K562 (cell line): Measurements from ENCODE around the gene GPR149. TPM values are rescaled to one million over a fixed set of nuclear protein-coding genes. Genes with fewer than 3 reads are reported as not detected.

Experiments
- BRF2 ChIP-seq: IDR thresholded peaks from 3 replicates; pipeline ENCODE4 v1.6.1; 2011; ENCODE audit warnings: borderline replicate concordance, mild to moderate bottlenecking; ENCODE audit not compliant: insufficient read length, insufficient read depth
- CBX5 ChIP-seq: IDR thresholded peaks from 2 replicates; pipeline ENCODE4 v1.6.1; 2014; ENCODE audit warnings: low read depth, borderline replicate concordance
- CEBPG ChIP-seq, 3 experiments: fragments of 200-800 bp in 1 of 3; sonication (Bioruptor generic) in 1 of 3; sonication (generic) in 1 of 3; formaldehyde crosslinking in 1 of 3; IDR thresholded peaks in 2 of 3; conservative IDR thresholded peaks in 1 of 3; 2 replicates each; pipeline versions ENCODE4 v1.6.1 to v1.8.0; 2016 to 2022; ENCODE audit warnings: missing compliant biosample characterization in 2 of 3, missing genetic modification characterization in 2 of 3, mild to moderate bottlenecking in 1 of 3, missing genetic modification reagents in 1 of 3
- ELF4 ChIP-seq: fragments of 450-650 bp; formaldehyde crosslinking; IDR thresholded peaks from 2 replicates; pipeline ENCODE4 v1.4.0; 2022; ENCODE audit warnings: missing genetic modification characterization
- ETV1 ChIP-seq: fragments of 450-650 bp; conservative IDR thresholded peaks from 2 replicates; pipeline ENCODE4 v1.6.1; 2016; ENCODE audit warnings: missing genetic modification characterization, control low read depth, low read depth, missing compliant biosample characterization
- KDM4B ChIP-seq, 2 experiments: fragments of 450-650 bp in 1 of 2; sonication (generic) in 1 of 2; IDR thresholded peaks; 2 replicates each; pipeline ENCODE4 v1.6.1; 2016 to 2017; ENCODE audit warnings: borderline replicate concordance in 2 of 2, antibody characterized with exemption in 1 of 2, low read depth in 1 of 2, mild to moderate bottlenecking in 1 of 2
- MAFK ChIP-seq: IDR thresholded peaks from 2 replicates; pipeline ENCODE4 v1.6.1; 2011; ENCODE audit warnings: low read length, improper control_type of control experiment
- MEIS2 ChIP-seq: fragments of 450-650 bp; IDR thresholded peaks from 2 replicates; pipeline ENCODE4 v1.6.1; 2014; ENCODE audit warnings: mild to moderate bottlenecking; ENCODE audit not compliant: partially characterized antibody
- MLLT1 ChIP-seq, 2 experiments: fragments of 450-650 bp; IDR thresholded peaks; 2 replicates each; pipeline ENCODE4 v1.6.1; 2016
- NCOA2 ChIP-seq, 2 experiments: fragments of 450-650 bp; IDR thresholded peaks; 2 replicates each; pipeline ENCODE4 v1.6.1; 2018; ENCODE audit warnings: mild to moderate bottlenecking in 2 of 2, moderate library complexity in 1 of 2; ENCODE audit not compliant: partially characterized antibody in 2 of 2
- RCOR1 ChIP-seq, 2 experiments: IDR thresholded peaks; 2 replicates each; pipeline ENCODE4 v1.6.1; 2012; ENCODE audit warnings: low read depth in 2 of 2, low read length in 2 of 2, borderline replicate concordance in 1 of 2, improper control_type of control experiment in 1 of 2
- RFX1 ChIP-seq: fragments of 450-650 bp; IDR thresholded peaks from 2 replicates; pipeline ENCODE4 v1.6.1; 2016; ENCODE audit warnings: mild to moderate bottlenecking, moderate library complexity
- SP1 ChIP-seq: sonication (generic); formaldehyde crosslinking; IDR thresholded peaks from 2 replicates; pipeline ENCODE4 v1.8.1; 2022; ENCODE audit warnings: mild to moderate bottlenecking, missing genetic modification reagents
- SRSF9 ChIP-seq: fragments of 200-400 bp; formaldehyde crosslinking; IDR thresholded peaks from 2 replicates; pipeline ENCODE4 v1.6.1; 2017; ENCODE audit warnings: low read depth, low read length, borderline replicate concordance
- THAP12 ChIP-seq: fragments of 250-450 bp; sonication (Bioruptor Pico); IDR thresholded peaks from 2 replicates; pipeline ENCODE4 v1.9.0; 2021; ENCODE audit warnings: mild to moderate bottlenecking, inconsistent platforms
- ZNF23 ChIP-seq: fragments of 250-450 bp; sonication (Bioruptor Pico); IDR thresholded peaks from 2 replicates; pipeline ENCODE4 v1.4.0; 2020; ENCODE audit warnings: mild to moderate bottlenecking
- ZNF592 ChIP-seq: fragments of 450-650 bp; IDR thresholded peaks from 2 replicates; pipeline ENCODE4 v1.6.1; 2017; ENCODE audit warnings: antibody characterized with exemption, mild to moderate bottlenecking
- polyA plus RNA-seq, 8 experiments: library from polyadenylated mRNA; depleted of rRNA in 4 of 8; stranded (reverse) in 5 of 8; unstranded in 3 of 8; fragments of >200 nt; fragmentation: Nextera tagmentation in 2 of 8; fragmentation: Illumina TruSeq in 1 of 8; extraction: Ambion mirVana in 2 of 8; extraction: Trizol in 1 of 8; gene quantifications; 2 replicates each; pipeline versions ENCODE4 v1.2.1 to v1.2.3, GENCODE V29; 2011 to 2014; ENCODE audit warnings: inconsistent platforms in 1 of 8, missing spikeins in 1 of 8
- total RNA-seq, 7 experiments: library from RNA; depleted of rRNA in 6 of 7; stranded (reverse); fragments of >200 nt in 6 of 7; fragmentation: Illumina TruSeq in 2 of 7; extraction: Trizol in 2 of 7; gene quantifications; 2 replicates each; pipeline versions ENCODE4 v1.2.1 to v1.2.3, GENCODE V29; 2011 to 2021; ENCODE audit warnings: low replicate concordance in 1 of 7

Gene GPR149
- total and polyA plus RNA-seq, 9 of the 15 experiments (the other 6 are each of a cell fraction or from before 2014, with no cell fraction given) = not detected

GRCh38 chr3:154323891-154324738 lies 105.9 kb downstream of the GPR149 start, which contains the start of gene DHX36 (continued):
- no peak for TF ChIP-seq ZNF592
- no peak; a peak in 1 of 4 replicates for TF ChIP-seq KDM4B (IDR thresholded peaks at IDR 0.05; ENCODE audit: borderline replicate concordance in 2 of 2, low read depth in 1 of 2)
- TF ChIP-seq BRF2 = no peak
- no peak for TF ChIP-seq ELF4 (CRISPR knock-in tag)
- no peak for TF ChIP-seq CEBPG (CRISPR knock-in tag; IDR thresholded peaks at IDR 0.05)
- TF ChIP-seq CEBPG (tag; conservative IDR thresholded peaks at IDR 0.05 in 1 of 2, IDR thresholded peaks at IDR 0.05 in 1 of 2) = no peak
- TF ChIP-seq SP1 (CRISPR knock-in tag) = peak; percentile 82
- peak; percentile 79 for TF ChIP-seq ETV1
- TF ChIP-seq ZNF23 (CRISPR knock-in tag) = no peak
- no peak for TF ChIP-seq CBX5
- no peak for TF ChIP-seq SRSF9
- 0 out of 2 replicates have a peak, but pooled peaks have one; percentile 56 for TF ChIP-seq THAP12 (CRISPR knock-in tag)
- no peak for TF ChIP-seq NCOA2 (IDR thresholded peaks at IDR 0.05; ENCODE audit: partially characterized antibody in 2 of 2)
- TF ChIP-seq MAFK = no peak
- peak in 1 of 2 experiments; percentile 40; a peak in 1 of 4 replicates for TF ChIP-seq RCOR1 (IDR thresholded peaks at IDR 0.05; ENCODE audit: borderline replicate concordance in 1 of 2, low read depth in 2 of 2, low read length in 2 of 2)
- TF ChIP-seq MLLT1 (IDR thresholded peaks at IDR 0.05) = 0 out of 4 replicates have a peak, but pooled peaks of 1 of the 2 experiments have one; percentile 26
- peak; percentile 88 for TF ChIP-seq MEIS2
- no peak for TF ChIP-seq RFX1
